ENCODE results near the gene GRIN2A. TPM values are rescaled to one million over a fixed set of nuclear protein-coding genes. Genes with fewer than 3 reads are reported as not detected.

The GRIN2A gene
- total and polyA plus RNA-seq, 2 donors (not counting 1 experiment from before 2014, with no cell fraction given): 0.44 TPM; not detected in 1

GRCh38 chr16:9826656-9827055 lies 355.6 kb downstream of the GRIN2A start:
- ATAC-seq (ENCODE audit: low read depth): no peak

More at GRCh38 chr16:9826656-9827055, 355.6 kb downstream of the GRIN2A start:
- intact Hi-C loops (cut with micrococcal nuclease): no loop called here
- Histone ChIP-seq H3K4me1 (ENCODE audit: control insufficient read depth in 2 of 2, insufficient read depth in 2 of 2, low read length in 2 of 2) (no peaks in the 10 kb centered on the region), H4K20me1 (ENCODE audit: control insufficient read depth, insufficient read depth, low read length, poor library complexity, severe bottlenecking) (no peaks in the 10 kb centered on the region), H3K27me3 (replicated peaks in 1 of 4; ENCODE audit: control extremely low read depth in 1 of 4, control insufficient read depth in 3 of 4, insufficient read depth in 4 of 4, low read length in 3 of 4) (no peaks in the 10 kb centered on the region), H3K4me3 (ENCODE audit: control extremely low read depth in 1 of 5, extremely low read depth in 1 of 5, insufficient read depth in 1 of 5, low read depth in 2 of 5, low read length in 4 of 5) (no peak overlapping the region), H3K9me3 (ENCODE audit: control extremely low read depth in 1 of 3, control insufficient read depth in 2 of 3, insufficient read depth in 1 of 3, low read length in 2 of 3) (no peaks in the 10 kb centered on the region), H3K9ac (ENCODE audit: low read length) (no peak overlapping the region), H3K27ac (ENCODE audit: low read length in 2 of 2) (no peak overlapping the region), H3K4me2 (replicated peaks; ENCODE audit: low read depth, low read length, poor library complexity, severe bottlenecking) (no peak overlapping the region), H2AFZ (ENCODE audit: insufficient read depth, low read depth, low read length, poor library complexity, severe bottlenecking) (no peak overlapping the region), H3K79me2 (ENCODE audit: control insufficient read depth, insufficient read depth, low read length) (no peaks in the 10 kb centered on the region), H3K36me3 (replicated peaks in 1 of 2; ENCODE audit: control extremely low read depth in 1 of 2, control insufficient read depth in 1 of 2, extremely low read depth in 1 of 2, insufficient read depth in 2 of 2, low read length in 1 of 2) (no peaks in the 10 kb centered on the region)
- H3K9me3 Mint-ChIP-seq (ENCODE audit: insufficient read depth): no peaks in the 10 kb centered on the region
- TF ChIP-seq EZH2 (IDR thresholded peaks at IDR 0.05; ENCODE audit: borderline replicate concordance, insufficient read depth, low read depth, low read length, poor library complexity, severe bottlenecking) (no peak), CTCF (IDR thresholded peaks at IDR 0.05) (no peak)
- ChIA-PET POLR2A (no interaction called here), CTCF (no interaction called here)
- no peaks in the 10 kb centered on the region for H3K4me1 Mint-ChIP-seq
- WGBS (ENCODE audit: insufficient coverage): 40% methylated on average over 1 of the region's 2 CpGs
- no peak for DNase-seq
- peaks cover 26% of the 10 kb centered on the region for H3K27me3 Mint-ChIP-seq
- no peak overlapping the region for H3K27ac Mint-ChIP-seq
- no peak overlapping the region for H3K4me3 Mint-ChIP-seq
